GM10266 (cell line): Measurements from ENCODE around the gene ISCA2.

Source experiments
- DNase-seq: peaks from one replicate; pipeline ENCODE4 v3.0.0; 2012; ENCODE audit errors: extremely low spot score
- TF ChIP-seq, protein P1 (sequence below): IDR thresholded peaks from 2 replicates; pipeline ENCODE4 v1.5.1; 2012; ENCODE audit warnings: mild to moderate bottlenecking, low read depth; ENCODE audit not compliant: control insufficient read depth, insufficient read depth; ENCODE audit errors: missing control alignments

Gene ISCA2

DNA sequence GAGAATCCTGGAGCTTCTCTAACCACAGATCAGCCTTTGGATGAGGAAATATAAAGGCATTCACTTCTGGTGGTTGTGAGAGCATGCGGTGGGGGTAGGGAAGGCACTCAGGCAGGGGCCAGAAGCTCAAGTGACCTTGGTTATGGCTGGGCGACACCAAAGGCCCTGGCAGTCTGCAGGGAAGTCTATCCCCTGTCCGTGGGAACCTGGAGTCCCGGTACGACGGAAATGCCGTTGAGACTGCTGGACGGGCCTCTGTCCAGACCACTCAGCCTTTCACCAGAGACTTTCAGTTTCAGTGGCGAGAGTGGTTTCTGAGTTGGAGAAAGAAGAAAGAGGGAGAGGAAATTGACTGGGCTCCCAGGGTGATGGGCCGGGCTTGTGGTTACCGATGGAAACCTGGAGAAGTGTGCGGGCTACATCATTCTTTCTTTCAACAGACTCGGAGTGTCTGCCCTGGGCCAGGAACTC, 20.9 kb downstream of the ISCA2 start:
- TF ChIP-seq, protein P1, sequence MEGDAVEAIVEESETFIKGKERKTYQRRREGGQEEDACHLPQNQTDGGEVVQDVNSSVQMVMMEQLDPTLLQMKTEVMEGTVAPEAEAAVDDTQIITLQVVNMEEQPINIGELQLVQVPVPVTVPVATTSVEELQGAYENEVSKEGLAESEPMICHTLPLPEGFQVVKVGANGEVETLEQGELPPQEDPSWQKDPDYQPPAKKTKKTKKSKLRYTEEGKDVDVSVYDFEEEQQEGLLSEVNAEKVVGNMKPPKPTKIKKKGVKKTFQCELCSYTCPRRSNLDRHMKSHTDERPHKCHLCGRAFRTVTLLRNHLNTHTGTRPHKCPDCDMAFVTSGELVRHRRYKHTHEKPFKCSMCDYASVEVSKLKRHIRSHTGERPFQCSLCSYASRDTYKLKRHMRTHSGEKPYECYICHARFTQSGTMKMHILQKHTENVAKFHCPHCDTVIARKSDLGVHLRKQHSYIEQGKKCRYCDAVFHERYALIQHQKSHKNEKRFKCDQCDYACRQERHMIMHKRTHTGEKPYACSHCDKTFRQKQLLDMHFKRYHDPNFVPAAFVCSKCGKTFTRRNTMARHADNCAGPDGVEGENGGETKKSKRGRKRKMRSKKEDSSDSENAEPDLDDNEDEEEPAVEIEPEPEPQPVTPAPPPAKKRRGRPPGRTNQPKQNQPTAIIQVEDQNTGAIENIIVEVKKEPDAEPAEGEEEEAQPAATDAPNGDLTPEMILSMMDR = no peak
- peak; percentile 32 for DNase-seq

GRCh38 chr14:74515891-74516412, 22.4 kb downstream of the ISCA2 start:
- no peak for DNase-seq
- TF ChIP-seq, protein P1 = no peak

DNA sequence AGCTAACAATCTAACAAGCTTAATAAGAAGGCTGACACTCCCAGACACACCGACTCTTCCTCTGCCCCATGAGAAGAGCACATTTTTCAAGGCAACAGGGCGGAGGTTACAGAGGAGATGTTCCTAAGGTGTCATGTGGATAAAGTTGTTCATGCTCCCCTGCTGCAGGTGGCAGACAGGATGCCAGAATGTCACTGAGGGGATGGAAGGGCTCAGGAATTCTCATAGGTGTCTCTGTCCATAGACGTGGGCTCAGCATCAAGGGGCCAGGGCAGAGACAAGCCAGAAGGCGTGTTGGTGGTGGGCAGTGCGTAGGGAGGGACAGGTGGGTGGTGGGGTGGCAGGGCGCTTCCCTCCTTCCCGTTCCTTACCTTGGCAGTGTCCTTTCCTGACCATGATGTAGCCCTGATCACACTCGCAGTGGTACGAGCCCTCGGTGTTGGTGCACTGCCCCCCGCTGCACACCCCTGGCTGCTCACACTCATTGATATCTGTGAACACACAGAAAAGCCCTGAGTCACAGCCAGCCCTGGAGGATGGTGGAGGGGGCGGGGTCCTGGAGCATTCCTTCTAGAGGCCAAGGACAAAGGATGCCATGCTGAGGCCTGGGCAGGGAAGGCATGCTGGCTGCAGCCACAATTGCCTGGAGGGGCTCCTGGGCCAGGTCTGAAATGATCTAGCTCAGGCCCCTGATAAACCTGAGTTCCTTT, 23.0 kb downstream of the ISCA2 start:
- no peak for DNase-seq

GRCh38 chr14:74517731-74518130, 24.2 kb downstream of the ISCA2 start:
- TF ChIP-seq, protein P1 = no peak
- no peak for DNase-seq

More for the DNA sequence above, 23.0 kb downstream of the ISCA2 start:
- TF ChIP-seq, protein P1 = no peak

DNA sequence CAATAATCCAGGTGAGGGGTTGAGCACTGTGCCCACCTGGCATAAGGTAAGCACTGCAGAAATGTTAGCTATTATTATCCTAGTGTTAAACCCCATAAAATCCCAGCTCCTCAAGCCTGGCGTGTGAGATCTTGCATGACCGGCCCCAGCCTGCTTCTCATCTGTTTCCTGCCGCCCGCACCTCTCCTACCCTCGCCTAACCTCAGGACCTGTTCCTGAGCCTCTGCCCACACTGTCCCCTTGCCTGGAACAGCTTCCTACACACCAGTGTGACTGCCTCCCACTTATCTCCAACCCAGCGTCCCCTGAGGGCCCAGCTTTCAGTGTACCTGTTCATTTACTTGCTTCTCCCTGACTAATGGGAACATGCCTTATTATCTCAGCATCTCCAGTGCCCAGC, 24.7 kb downstream of the ISCA2 start:
- TF ChIP-seq, protein P1 = no peak
- no peak for DNase-seq

- TF ChIP-seq, protein P1 = no peak
- no peak for DNase-seq
Observed at GRCh38 chr14:74519316-74520074, 25.9 kb downstream of the ISCA2 start.
